ENCODE results near the gene GUCY1A1.

GUCY1A1 gene

DNA sequence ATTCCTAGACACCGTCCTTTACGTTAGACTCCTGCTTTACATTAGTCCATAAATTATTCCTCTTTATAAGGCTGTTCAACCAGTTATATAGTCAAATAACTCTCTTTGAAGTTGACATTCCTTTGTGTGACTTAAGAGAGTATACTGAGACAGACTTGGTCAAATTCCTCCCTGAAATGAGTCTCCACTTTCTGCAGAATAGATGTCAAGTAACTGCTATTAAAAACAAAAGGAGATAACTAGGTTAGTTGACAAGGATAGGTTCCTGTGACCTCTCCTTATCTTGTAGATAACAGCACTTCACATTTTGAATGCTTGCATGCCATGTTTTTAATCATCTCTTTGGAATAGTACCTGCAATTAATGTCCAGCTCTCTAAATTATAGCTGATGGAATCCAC is 5.7 kb downstream of the GUCY1A1 start:
- FAIRE-seq: no peak
- TF ChIP-seq POLR2A (IDR thresholded peaks at IDR 0.05; ENCODE audit: low read depth, low read length): no peak
- DNase-seq (ENCODE audit: insufficient read length, low spot score): no peak

DNA sequence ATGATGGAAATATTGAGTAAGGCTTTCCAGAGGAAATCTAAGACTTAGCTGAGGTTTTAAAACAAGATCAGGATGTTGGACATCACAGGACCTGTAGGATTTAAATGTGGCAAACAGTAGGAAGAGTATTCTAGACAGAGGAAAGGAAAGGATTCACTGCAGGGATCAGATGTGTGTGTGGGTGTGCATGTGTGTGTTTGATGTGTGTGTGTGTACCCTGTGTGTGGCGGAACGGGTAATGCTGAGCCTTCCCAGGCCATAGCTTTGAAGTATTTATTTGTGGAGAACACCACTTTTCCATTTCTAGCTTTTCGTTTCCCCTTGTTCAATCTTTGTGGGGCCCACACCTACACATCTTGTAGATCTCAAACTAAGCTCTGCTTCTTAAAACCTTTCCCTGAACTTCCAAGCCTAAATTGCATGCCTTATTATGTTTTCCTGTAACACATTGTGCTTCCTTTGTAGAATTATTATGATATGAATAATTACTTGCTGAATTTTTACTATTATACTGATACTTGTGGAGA is 6.9 kb downstream of the GUCY1A1 start:
- no peak for TF ChIP-seq POLR2A (IDR thresholded peaks at IDR 0.05; ENCODE audit: low read depth, low read length)
- DNase-seq (ENCODE audit: insufficient read length, low spot score) (no peak), FAIRE-seq (no peak)

DNA sequence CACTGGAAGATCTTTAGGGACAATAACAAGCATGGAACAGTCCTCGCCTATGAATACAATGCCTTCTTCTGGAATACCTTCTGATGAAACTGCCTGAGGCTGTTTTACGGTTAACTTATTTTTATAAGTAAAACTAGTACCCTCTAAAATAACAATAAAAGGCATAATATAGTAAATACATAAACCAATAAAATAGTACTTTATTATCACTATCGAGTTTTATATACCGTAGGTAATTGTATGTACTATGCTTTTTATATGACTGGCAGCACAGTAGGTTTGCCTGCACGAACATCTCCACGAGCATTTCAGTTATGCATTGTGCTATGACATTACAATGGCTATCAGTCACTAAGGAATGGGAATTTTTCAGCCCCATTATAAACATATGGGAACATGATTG is 8.0 kb downstream of the GUCY1A1 start:
- DNase-seq (ENCODE audit: insufficient read length, low spot score) (no peak), FAIRE-seq (no peak)
- no peak for TF ChIP-seq POLR2A (IDR thresholded peaks at IDR 0.05; ENCODE audit: low read depth, low read length)

DNA sequence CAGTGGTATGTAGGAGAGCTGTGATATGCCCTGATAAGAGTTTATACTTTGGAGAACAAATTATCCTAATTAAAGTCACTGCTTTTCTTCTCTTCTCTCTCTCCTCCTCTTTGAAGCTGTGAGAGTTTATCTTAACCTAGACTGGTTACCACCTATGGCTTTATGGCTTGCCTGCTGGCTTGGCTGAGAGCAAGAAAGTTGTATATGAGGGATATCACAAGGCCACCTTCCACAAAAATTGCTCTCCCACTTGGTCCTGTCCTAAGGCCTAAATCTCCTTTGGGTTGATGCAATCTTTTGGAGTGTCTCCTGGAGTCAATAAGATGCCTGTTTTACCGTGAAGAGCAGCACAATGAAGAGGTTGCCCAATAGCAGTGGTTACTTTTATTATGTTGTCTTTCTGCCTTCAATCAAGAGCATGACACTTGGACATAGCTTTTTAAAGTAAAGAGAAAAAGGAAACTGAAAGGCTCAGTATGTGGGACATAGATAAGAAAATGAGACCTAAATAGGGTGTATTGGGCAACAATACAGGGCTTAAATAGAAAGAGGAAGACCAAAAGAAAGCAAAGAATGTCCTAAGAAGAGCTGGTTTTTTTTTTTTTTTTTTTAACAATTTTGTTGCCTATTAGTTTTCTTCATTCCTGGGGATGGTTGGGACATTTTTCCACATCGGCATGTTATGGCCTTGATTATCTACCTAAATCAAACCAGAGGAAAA is 9.2 kb downstream of the GUCY1A1 start:
- no peak for TF ChIP-seq POLR2A (IDR thresholded peaks at IDR 0.05; ENCODE audit: low read depth, low read length)
- FAIRE-seq: no peak
- DNase-seq (ENCODE audit: insufficient read length, low spot score): no peak

DNA sequence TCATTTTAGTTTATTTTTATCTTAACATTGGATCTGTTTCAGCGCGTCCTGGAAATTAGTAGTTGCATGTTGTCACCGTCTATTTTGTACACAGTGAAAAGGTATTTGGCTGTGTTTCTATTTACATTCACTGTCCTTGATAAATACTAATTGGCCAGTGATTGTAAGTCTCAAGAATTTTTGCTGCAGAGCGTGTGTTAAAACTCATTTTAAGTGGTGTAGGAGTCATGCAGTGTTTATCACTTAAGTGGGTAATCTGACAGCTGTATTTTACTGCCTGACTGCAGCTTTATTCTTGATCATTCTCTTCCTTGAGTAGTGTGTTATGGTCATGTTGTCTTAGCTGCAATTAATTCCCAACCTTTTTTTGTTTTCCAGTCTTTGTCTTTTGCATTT is 9.8 kb downstream of the GUCY1A1 start:
- FAIRE-seq (no peak), DNase-seq (ENCODE audit: insufficient read length, low spot score) (no peak)
- no peak for TF ChIP-seq POLR2A (IDR thresholded peaks at IDR 0.05; ENCODE audit: low read depth, low read length)

DNA sequence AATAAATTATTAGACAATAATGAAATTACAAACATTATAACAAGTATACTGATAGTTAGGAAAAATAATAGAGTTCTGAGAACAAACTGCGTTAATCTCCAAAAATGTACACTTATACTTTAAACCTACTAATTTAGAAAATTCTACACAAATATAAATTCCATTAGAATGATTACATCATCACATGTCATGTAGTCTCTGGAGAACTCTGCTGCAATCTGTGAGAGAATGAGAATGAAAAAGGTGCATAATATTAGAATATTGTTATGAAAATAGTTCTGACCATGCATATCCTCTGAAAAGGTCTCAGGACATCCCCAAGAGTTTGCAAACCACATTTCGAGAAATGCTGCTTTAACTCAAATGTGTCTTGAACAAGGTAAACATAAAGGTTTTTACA is 11.4 kb downstream of the GUCY1A1 start:
- no peak for TF ChIP-seq POLR2A (IDR thresholded peaks at IDR 0.05; ENCODE audit: low read depth, low read length)
- DNase-seq (ENCODE audit: insufficient read length, low spot score) (no peak), FAIRE-seq (no peak)

DNA sequence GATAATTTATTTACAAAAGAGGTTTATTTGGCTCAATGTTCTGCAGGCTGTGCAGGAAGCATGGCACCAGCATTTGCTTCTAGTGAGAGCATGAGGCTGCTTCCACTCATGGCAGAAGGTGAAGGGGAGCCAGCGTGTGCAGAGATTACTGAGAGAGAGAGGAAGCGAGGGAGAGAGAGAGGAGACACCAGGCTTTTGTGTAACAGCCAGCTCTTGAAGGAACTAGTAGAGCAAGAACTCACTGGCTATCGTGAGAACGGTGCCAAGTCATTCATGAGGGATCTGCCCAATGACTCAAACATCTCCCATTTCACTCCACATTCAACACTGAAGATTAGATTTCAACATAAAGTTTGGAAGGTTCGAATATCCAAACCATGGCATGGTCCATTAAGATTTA is 12.7 kb downstream of the GUCY1A1 start:
- FAIRE-seq: no peak
- TF ChIP-seq POLR2A (IDR thresholded peaks at IDR 0.05; ENCODE audit: low read depth, low read length): no peak
- no peak for DNase-seq (ENCODE audit: insufficient read length, low spot score)

DNA sequence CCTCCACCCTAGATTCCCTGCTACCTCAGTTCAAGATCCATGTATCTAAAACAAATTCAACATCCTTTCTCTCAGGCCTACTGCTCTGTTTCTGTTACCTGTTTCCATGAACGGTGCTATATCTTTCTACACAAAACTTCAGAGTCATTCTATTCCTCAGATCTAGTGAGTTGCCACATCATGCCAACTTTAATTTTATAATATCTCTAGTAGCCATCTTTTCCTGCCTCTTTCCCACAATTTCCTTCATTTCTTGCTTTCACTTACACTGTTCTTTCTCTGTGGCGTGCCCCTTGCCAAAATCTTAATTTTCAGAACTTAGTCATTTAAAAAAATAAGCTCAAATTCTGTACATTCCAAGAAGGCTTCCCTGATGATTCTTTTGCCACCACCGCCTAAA is 15.2 kb downstream of the GUCY1A1 start:
- DNase-seq (ENCODE audit: insufficient read length, low spot score) (no peak), FAIRE-seq (no peak)
- no peak for TF ChIP-seq POLR2A (IDR thresholded peaks at IDR 0.05; ENCODE audit: low read depth, low read length)

DNA sequence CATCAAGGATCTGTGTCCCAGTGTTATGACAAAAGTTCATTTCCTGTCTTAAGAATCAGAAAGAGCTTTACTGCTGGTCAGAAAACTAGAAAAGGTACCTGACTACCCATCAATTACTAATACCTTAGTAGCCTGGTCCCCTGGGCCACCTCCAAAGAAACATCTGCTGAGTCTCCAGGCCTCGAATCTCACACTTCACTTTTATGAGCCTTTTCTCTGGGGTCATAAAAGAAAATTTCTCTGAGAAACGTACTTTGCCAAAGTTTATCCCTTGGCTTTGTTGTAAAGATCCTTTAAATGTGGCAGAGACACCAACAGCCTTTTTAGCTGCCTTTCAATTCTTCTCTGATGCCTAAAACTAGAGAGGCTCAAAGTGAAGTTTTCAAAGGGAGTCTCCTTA is 17.8 kb downstream of the GUCY1A1 start:
- FAIRE-seq (no peak), DNase-seq (ENCODE audit: insufficient read length, low spot score) (no peak)
- TF ChIP-seq POLR2A (IDR thresholded peaks at IDR 0.05; ENCODE audit: low read depth, low read length): no peak

DNA sequence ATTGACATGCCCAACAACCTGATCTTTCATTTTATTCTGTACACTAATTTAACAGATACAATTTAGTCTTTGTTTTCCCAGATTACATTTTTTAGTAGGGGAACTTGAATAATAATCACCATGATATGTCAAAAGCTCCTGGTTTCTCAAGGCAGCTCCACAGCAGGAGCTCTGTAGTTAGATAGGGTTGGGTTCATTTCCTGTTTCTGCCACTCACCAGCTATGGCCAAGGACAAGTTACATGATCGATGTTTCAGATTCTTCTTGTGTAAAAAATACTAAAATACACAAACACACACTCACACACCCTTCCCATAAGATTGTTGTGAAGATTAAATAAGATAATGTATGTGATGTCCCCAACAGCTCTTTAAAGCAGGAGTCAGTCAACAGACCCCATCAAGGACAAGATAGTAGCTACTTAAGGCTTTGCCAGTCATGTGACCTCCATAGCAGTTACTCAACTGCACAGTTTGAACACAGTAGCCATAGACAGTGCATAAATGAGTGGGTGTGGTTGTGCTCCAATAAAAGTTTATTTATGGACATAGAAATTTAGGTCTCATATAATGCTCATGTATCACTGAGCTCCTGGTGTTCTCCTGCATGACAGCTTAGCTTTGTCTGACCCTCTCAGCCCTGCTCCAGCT is 18.4 kb downstream of the GUCY1A1 start:
- no peak for TF ChIP-seq POLR2A (IDR thresholded peaks at IDR 0.05; ENCODE audit: low read depth, low read length)
- DNase-seq (ENCODE audit: insufficient read length, low spot score): no peak
- FAIRE-seq: no peak

DNA sequence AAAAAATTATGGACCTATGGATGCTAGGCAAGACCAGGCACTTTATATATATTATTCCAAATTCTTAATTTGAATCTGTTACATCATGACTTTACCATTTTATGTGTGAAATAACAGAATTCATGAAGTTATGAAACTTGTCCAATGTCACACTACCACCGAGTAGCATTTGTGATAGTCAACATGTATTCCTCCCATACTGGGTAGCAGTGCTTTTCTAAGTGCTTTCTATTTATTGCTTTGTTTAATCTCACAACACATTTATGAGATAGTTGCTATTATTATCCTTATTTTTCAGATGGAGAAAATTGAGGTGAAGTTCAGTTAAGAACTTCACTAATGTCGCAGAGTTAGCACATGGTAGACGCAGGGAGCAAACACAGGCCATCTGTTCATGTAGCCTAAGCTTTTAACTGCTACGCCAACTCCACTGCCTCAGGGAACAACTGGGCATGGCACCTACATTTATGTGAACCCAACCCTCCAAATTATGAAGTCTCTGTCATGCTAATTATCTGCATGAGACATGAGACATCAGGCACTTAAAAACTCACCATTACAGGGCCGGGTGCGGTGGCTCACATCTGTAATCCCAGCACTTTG is 20.8 kb downstream of the GUCY1A1 start:
- no peak for TF ChIP-seq POLR2A (IDR thresholded peaks at IDR 0.05; ENCODE audit: low read depth, low read length)
- DNase-seq (ENCODE audit: insufficient read length, low spot score) (no peak), FAIRE-seq (no peak)

DNA sequence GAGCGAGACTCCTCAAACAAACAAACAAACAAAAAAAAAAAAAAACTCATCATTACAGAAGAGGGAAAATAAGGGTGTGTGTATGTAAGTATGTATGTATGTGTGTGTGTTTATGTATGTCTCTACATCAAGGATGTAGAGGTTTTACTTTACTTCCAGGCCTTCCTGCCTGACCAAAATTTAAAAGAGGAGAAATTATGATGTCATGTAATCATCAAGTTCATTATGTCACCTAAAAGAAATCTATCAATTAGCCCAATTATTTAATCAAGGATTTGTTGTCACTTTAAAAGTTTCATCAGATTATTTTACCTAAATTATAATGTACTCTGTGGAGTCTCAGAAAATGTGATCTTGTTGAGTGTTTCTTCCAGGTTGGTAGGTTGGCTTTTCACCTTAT is 21.6 kb downstream of the GUCY1A1 start:
- TF ChIP-seq POLR2A (IDR thresholded peaks at IDR 0.05; ENCODE audit: low read depth, low read length): no peak
- DNase-seq (ENCODE audit: insufficient read length, low spot score) (no peak), FAIRE-seq (no peak)

DNA sequence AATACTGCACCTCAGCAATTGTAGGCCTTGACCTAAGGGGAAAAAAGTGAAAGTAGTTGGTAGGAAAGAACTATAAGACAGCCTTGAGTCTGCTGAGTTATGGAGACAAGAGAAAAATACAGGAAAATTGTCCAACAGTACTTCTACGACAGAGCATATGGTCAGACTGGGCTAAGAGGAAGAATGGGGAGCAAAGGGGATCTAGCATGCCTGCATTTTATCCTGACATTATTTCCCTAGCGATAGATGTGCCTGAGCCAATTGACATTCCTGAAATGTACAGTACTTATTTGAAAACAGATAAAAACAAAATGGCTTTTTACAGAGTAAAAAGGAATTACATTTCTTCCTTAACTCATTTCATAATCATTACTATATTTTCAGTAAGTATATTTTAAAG is 22.2 kb downstream of the GUCY1A1 start:
- TF ChIP-seq POLR2A (IDR thresholded peaks at IDR 0.05; ENCODE audit: low read depth, low read length): no peak
- no peak for FAIRE-seq
- DNase-seq (ENCODE audit: insufficient read length, low spot score): no peak

DNA sequence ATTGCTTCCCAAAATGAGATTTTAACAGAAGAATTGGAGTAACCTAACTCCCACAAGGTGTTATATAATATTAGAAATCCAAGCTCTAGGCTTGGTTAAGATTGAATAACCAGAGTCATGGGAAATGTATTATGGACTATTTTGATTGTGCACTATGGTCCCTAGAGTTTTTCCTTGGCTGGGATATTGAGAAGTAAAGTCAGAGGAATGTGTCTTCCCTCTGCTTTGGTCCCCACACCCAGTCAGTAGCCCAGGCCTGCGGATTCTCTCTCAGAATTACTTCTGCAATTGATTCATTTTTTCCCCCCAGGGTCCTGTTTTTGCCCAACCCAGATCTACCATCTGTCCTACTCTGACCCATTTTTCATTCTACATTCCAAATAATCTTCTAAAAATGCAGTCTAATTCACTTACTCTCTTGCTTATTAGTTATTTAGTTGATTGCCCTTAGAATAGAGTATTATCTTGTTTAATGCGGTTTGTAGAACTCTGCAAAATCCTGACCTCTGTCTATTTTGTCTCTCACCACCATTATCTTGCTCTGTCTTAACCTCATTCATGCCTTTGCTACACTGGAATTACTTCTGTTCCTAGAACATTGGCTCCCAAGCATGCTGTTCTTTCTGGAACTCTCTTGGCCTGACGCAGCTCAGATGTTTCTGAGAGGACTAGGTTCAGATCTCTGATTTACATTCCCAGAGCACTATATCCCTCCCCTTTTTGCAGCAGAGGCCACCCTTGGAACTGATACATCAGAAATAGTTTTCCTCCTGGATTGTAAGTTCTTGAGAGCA is 23.6 kb downstream of the GUCY1A1 start:
- no peak for DNase-seq (ENCODE audit: insufficient read length, low spot score)
- no peak for FAIRE-seq
- no peak for TF ChIP-seq POLR2A (IDR thresholded peaks at IDR 0.05; ENCODE audit: low read depth, low read length)
